ENCODE results near the gene NR0B2.

- TF ChIP-seq, protein P1, sequence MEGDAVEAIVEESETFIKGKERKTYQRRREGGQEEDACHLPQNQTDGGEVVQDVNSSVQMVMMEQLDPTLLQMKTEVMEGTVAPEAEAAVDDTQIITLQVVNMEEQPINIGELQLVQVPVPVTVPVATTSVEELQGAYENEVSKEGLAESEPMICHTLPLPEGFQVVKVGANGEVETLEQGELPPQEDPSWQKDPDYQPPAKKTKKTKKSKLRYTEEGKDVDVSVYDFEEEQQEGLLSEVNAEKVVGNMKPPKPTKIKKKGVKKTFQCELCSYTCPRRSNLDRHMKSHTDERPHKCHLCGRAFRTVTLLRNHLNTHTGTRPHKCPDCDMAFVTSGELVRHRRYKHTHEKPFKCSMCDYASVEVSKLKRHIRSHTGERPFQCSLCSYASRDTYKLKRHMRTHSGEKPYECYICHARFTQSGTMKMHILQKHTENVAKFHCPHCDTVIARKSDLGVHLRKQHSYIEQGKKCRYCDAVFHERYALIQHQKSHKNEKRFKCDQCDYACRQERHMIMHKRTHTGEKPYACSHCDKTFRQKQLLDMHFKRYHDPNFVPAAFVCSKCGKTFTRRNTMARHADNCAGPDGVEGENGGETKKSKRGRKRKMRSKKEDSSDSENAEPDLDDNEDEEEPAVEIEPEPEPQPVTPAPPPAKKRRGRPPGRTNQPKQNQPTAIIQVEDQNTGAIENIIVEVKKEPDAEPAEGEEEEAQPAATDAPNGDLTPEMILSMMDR (conservative IDR thresholded peaks at IDR 0.05 in 1 of 2, IDR thresholded peaks at IDR 0.05 in 1 of 2; ENCODE audit: extremely low read depth in 1 of 2, insufficient read depth in 1 of 2, low read depth in 1 of 2, low read length in 2 of 2), result no peak
- no peak for TF ChIP-seq EZH2 (IDR thresholded peaks at IDR 0.05; ENCODE audit: borderline replicate concordance, low read length)
Observed at GRCh38 chr1:26922901-26923300, 9.1 kb upstream of the NR0B2 start.

Data from mammary epithelial cell (primary cell).